Measurements from ENCODE around the gene RTN3. TPM values are rescaled to one million over a fixed set of nuclear protein-coding genes. Genes with fewer than 3 reads are reported as not detected.

Gene RTN3
- polyA plus RNA-seq, 3 donors, result 123 to 341 (median 232) TPM

DNA sequence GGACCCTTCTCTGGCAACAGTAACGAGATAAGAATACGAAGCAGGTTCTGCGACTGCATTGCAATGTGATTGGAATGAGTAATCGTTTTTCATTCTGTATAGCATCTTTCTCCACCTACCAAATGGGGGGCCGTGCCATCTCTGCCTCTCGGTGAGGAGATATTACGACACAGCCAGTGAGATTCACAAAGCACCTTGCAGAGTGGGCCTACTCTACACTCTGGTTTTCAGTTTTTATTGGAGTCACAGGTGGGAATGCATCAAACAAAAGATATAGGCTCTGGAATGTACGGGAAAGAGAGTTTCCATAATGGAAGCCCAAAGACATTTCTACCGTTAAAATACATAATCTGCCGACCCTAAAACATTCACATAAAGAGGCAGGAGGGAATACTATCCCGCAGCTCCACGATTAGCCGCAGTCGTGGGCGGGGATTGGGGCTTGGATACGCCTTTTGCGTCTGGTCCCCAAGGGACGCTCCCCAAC, 423 bp upstream of the RTN3 start:
- Histone ChIP-seq H3K4me2 (replicated peaks; ENCODE audit: extremely low read depth, low read length, poor library complexity, severe bottlenecking) (peak overlapping the region; percentile 89), H3K27me3 (ENCODE audit: control insufficient read depth in 2 of 2, insufficient read depth in 2 of 2, low read length in 2 of 2) (no peaks in the 10 kb centered on the region), H3K36me3 (replicated peaks in 1 of 2; ENCODE audit: control insufficient read depth in 1 of 2, insufficient read depth in 2 of 2, low read length in 2 of 2) (no peaks in the 10 kb centered on the region), H3K9ac (ENCODE audit: insufficient read depth, low read length, poor library complexity, severe bottlenecking) (peak overlapping the region; percentile 94), H2AFZ (ENCODE audit: insufficient read depth, low read depth, low read length, poor library complexity, severe bottlenecking) (peak overlapping the region; percentile 61), H3K27ac (ENCODE audit: low read depth in 1 of 2, low read length in 2 of 2) (peak overlapping the region in 1 of 2 donors; percentile 13), H4K20me1 (ENCODE audit: insufficient read depth, low read length) (peaks cover 42% of the 10 kb centered on the region), H3K79me2 (ENCODE audit: insufficient read depth, low read length) (peaks cover 49% of the 10 kb centered on the region), H3K9me3 (replicated peaks in 1 of 2; ENCODE audit: control insufficient read depth in 1 of 2, insufficient read depth in 1 of 2, low read length in 2 of 2) (no peaks in the 10 kb centered on the region), H3K4me1 (ENCODE audit: control insufficient read depth in 1 of 2, insufficient read depth in 2 of 2, low read length in 2 of 2) (peaks cover 39 to 43% of the 10 kb centered on the region in 2 donors), H3K4me3 (replicated peaks in 1 of 3; ENCODE audit: low read depth in 2 of 3, low read length in 3 of 3) (peak overlapping the region; percentile 22 to 92 (median 84))
- peak; percentile 1 for TF ChIP-seq CTCF (IDR thresholded peaks at IDR 0.05)
- peak overlapping the region; percentile 97 for H3K4me3 Mint-ChIP-seq
- peak overlapping the region; percentile 86 to 95 (median 91) for H3K27ac Mint-ChIP-seq
- 0% methylated on average over 10 of the region's 18 CpGs for WGBS (ENCODE audit: insufficient coverage)
- no peak for DNase-seq
- H3K36me3 Mint-ChIP-seq, result no peaks in the 10 kb centered on the region
- no peaks in the 10 kb centered on the region for H3K9me3 Mint-ChIP-seq
- peaks cover 0 to 3% (median 0%) of the 10 kb centered on the region in 3 donors for H3K27me3 Mint-ChIP-seq (ENCODE audit: low read depth in 3 of 3)
- intact Hi-C loops (cut with micrococcal nuclease), result loop anchor here in 1 of 2 donors (1.0 kb wide), 1 partner anchor 10 kb away; the partner anchor contains the start of gene ATL3
- H3K4me1 Mint-ChIP-seq, result peaks cover 43% of the 10 kb centered on the region

GRCh38 chr11:63682066-63683021, 1.0 kb downstream of the RTN3 start:
- no peaks in the 10 kb centered on the region for H3K36me3 ChIP-seq (replicated peaks in 1 of 2; ENCODE audit: control insufficient read depth in 1 of 2, insufficient read depth in 2 of 2, low read length in 2 of 2)
- H3K4me2 ChIP-seq (replicated peaks; ENCODE audit: extremely low read depth, low read length, poor library complexity, severe bottlenecking), result peak overlapping the region; percentile 89
- peaks cover 64% of the 10 kb centered on the region for H3K79me2 ChIP-seq (ENCODE audit: insufficient read depth, low read length)
- intact Hi-C loops (cut with micrococcal nuclease), result no loop called here
- peak; percentile 1 for TF ChIP-seq CTCF (IDR thresholded peaks at IDR 0.05)
- H2AFZ ChIP-seq (ENCODE audit: insufficient read depth, low read depth, low read length, poor library complexity, severe bottlenecking), result no peak overlapping the region
- H3K36me3 Mint-ChIP-seq, result peaks cover 4 to 5% of the 10 kb centered on the region in 2 donors
- H3K9ac ChIP-seq (ENCODE audit: insufficient read depth, low read length, poor library complexity, severe bottlenecking), result peak overlapping the region; percentile 94
- peak overlapping the region; percentile 97 for H3K4me3 Mint-ChIP-seq
- H3K27ac ChIP-seq (ENCODE audit: low read depth in 1 of 2, low read length in 2 of 2), result peak overlapping the region; percentile 86 to 96
- peaks cover 53 to 58% of the 10 kb centered on the region in 2 donors for H3K4me1 ChIP-seq (ENCODE audit: control insufficient read depth in 1 of 2, insufficient read depth in 2 of 2, low read length in 2 of 2)
- H3K9me3 Mint-ChIP-seq, result peaks cover 0 to 2% (median 0%) of the 10 kb centered on the region in 7 donors
- peak overlapping the region; percentile 84 to 92 (median 92) for H3K4me3 ChIP-seq (replicated peaks in 1 of 3; ENCODE audit: low read depth in 2 of 3, low read length in 3 of 3)
- peaks cover 53% of the 10 kb centered on the region for H4K20me1 ChIP-seq (ENCODE audit: insufficient read depth, low read length)
- 0% methylated on average over 9 of the region's 19 CpGs for whole genome bisulfite sequencing (ENCODE audit: insufficient coverage)
- peaks cover 0 to 3% (median 0%) of the 10 kb centered on the region in 3 donors for H3K27me3 Mint-ChIP-seq (ENCODE audit: low read depth in 3 of 3)
- H3K9me3 ChIP-seq (replicated peaks in 1 of 2; ENCODE audit: control insufficient read depth in 1 of 2, insufficient read depth in 1 of 2, low read length in 2 of 2), result no peaks in the 10 kb centered on the region
- no peak for DNase-seq
- peak overlapping the region; percentile 86 to 95 (median 92) for H3K27ac Mint-ChIP-seq
- H3K4me1 Mint-ChIP-seq, result peaks cover 56% of the 10 kb centered on the region
- H3K27me3 ChIP-seq (ENCODE audit: control insufficient read depth in 2 of 2, insufficient read depth in 2 of 2, low read length in 2 of 2), result no peaks in the 10 kb centered on the region

All from CD14-positive monocyte (primary cell).